Measurements from ENCODE around the gene NHSL2.

GRCh38 chrX:72142794-72143608 is 232.4 kb downstream of the NHSL2 start:
- TF ChIP-seq CTCF (IDR thresholded peaks at IDR 0.05 in 8 of 11, conservative IDR thresholded peaks at IDR 0.05 in 3 of 11), result no peak
- no peak for TF ChIP-seq POLR2A (IDR thresholded peaks at IDR 0.05)
- TF ChIP-seq POLR2AphosphoS5 (IDR thresholded peaks at IDR 0.05), result no peak

Measured in spleen (tissue), 7 donors.